NCI-H2029 (cell line): Measurements from ENCODE around the gene SMARCD3.

Experiments used
- DNase-seq: peaks from one replicate; lab custom pipeline; 2025; lab: John Stamatoyannopoulos, UW

SMARCD3 gene

GRCh38 chr7:151247611-151248345 lies 716 bp downstream of the SMARCD3 start:
- no peak for DNase-seq

DNA sequence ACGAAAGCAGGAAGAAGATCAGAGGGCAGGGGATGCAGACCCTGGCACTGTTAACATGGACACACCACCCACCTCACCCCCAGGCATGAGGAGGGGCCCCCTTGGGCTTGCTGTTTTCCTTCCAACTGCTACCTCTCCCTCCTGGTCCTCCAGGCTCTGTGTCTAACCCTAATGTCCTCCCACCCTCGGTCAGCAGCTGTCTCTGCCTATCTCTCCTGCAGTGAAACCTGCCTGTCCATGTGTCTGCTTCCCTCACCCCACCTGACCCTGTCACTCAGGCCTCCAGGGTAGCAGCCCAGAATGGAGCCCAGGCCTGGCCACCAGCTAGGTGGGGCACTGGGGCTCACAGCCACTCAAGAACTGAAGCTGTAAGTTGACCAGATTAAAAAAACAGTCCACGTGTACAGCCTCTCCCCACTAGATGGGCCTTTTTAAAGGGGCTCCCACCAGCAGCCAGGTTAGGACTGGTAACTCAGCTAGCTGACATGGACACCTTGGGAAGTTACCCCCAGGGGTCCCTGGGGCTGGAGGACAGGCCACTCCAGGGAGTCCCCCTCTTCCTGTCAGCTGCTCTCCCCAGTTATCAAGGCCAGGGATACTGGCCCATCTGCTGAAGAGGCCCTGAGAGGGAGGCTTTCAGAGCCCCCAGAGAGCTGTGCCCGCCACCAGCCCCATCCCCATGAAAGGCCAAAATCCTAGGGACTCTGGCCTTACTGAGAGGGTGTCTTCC lies 1.5 kb downstream of the SMARCD3 start:
- no peak for DNase-seq

DNA sequence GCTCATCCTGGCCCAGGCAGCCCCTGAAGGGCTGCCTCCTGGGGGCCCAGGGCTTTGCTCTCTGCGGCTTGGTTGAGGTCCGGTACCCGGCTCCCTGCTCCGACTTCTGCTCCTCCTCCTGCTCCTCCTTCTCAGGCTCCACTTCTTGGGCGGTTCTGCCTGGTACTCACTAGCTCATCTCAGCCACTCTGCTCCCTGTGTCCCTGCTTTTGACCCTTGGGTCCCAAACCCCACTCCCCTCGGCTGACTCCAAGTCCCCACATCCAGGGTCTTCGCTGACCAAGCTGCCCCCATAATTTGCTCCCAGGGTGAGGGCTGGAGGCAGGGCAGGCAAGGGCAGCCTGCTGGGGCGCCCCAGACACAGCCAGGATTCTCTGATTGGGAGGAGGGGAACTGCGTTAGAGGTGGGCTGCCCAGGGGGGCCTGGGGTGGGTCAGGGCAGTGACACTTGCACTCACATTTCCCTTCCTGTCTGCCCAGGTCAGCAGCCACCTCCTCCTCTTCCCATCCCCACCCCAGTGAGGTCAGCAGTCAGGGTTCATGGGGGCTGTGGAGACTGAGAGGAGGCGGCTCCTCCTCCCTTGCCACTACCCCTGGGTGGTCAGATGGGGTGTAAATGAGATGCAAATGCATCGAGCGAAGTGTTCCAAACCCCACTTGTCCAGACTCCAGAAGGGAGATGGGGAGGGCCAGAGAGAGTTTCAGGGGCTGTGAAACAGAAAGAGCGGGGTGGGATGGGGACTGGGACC lies 2.2 kb downstream of the SMARCD3 start:
- DNase-seq = no peak

DNA sequence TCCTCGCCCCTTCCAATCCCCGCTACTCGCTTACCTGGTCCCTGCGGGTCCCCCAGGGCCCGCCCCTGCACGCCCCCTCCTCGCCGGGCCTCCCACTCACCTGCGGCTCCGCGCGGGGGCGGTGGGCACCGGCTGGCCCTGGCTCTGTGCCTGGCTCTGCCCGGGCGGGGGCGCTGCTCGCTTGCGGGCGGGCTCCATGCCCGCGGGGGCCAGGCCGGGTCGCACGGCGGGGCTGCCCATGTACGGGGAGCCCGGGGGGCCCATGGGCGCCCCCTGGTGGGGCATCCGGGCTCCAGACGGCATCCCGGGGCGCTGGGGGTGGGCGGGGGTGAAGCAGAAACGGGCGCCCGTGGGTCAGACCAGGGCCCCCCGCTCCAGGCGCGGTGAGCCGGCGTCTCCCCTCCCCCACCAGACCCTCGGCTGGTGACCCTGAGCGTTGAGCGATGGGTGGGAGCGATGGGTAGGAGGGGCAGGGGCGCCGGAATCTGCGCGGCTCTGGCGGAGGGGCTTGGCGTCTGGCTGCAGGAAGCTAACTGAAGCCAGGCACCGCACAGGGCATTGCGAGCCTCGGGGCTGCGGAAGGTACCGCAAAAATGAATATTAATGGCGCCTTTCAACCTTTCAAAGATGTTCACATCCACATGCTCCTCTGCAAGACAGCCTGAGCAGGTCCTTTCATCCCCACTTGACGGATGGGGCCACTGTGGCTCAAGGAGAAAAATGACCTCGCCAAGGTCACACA lies 3.0 kb downstream of the SMARCD3 start:
- no peak for DNase-seq

- no peak for DNase-seq
Measured at GRCh38 chr7:151244841-151245346, 3.6 kb downstream of the SMARCD3 start.

GRCh38 chr7:151244196-151244840 lies 4.2 kb downstream of the SMARCD3 start:
- no peak for DNase-seq

GRCh38 chr7:151243408-151244195 lies 4.9 kb downstream of the SMARCD3 start:
- no peak for DNase-seq

DNA sequence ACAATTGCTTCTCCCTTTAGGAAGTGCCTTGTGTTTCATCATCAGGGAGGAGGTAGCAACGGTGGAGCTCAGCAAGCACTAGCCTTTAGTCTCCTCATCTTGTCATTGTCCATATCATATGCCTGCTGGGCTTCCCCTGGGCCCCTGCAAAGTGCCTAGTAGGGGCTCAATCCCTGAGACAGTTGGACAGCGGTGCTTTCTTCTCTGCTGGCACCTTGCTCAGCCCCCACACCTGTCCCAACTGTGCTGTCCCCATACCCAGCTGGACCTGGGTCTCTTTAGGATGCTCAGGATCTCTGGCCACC lies 5.5 kb downstream of the SMARCD3 start:
- no peak for DNase-seq

- DNase-seq = no peak
Measured at GRCh38 chr7:151242159-151243044, 6.1 kb downstream of the SMARCD3 start.

GRCh38 chr7:151241755-151242096 lies 6.8 kb downstream of the SMARCD3 start:
- no peak for DNase-seq

- DNase-seq = no peak
Measured at GRCh38 chr7:151240942-151241754, 7.3 kb downstream of the SMARCD3 start.

GRCh38 chr7:151240536-151240935 lies 8.0 kb downstream of the SMARCD3 start:
- no peak for DNase-seq

DNA sequence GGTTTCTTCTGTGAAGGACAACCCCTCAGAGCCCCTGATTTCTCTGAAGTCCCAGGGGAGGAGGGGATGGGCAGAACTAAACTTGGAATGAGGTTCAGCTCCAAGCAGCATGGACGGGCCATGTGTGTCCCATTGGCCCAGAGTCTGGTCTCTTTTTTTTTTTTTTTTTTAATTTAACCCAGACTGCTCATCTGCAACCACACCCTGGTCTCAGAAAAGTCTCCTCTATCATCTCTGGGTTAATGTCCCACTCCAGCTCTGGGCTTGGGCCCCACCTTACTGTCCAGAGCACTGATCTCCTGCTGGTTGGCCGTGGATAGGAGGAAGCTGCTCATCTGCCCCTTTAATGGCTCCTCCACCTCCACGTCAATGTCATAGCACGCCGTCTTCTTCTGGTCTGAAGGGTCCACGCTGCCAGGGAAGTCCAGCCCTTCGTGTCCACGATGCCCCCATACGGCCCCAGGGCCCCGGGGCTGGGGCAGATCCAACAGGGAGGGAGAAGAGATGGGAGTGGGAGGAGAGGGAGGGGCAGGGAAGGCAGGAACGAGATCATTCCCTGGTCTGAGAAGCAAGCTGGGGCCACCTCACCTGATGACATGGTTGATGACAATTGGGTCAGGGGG lies 8.5 kb downstream of the SMARCD3 start:
- DNase-seq = no peak

- no peak for DNase-seq
Measured at GRCh38 chr7:151238924-151239836, 9.3 kb downstream of the SMARCD3 start.

GRCh38 chr7:151238190-151238810 lies 10.2 kb downstream of the SMARCD3 start:
- no peak for DNase-seq

DNA sequence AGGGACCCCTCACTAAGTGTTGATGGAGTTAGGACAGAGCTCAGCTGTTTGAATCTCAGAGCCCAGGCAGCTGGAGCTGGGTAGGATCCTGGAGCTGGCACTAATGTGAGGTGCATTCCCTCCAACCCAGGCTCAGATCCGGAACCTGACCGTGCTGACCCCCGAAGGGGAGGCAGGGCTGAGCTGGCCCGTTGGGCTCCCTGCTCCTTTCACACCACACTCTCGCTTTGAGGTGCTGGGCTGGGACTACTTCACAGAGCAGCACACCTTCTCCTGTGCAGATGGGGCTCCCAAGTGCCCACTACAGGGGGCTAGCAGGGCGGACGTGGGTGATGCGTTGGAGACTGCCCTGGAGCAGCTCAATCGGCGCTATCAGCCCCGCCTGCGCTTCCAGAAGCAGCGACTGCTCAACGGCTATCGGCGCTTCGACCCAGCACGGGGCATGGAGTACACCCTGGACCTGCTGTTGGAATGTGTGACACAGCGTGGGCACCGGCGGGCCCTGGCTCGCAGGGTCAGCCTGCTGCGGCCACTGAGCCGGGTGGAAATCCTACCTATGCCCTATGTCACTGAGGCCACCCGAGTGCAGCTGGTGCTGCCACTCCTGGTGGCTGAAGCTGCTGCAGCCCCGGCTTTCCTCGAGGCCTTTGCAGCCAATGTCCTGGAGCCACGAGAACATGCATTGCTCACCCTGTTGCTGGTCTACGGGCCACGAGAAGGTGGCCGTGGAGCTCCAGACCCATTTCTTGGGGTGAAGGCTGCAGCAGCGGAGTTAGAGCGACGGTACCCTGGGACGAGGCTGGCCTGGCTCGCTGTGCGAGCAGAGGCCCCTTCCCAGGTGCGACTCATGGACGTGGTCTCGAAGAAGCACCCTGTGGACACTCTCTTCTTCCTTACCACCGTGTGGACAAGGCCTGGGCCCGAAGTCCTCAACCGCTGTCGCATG lies 11.0 kb downstream of the SMARCD3 start:
- no peak for DNase-seq
